Measurements from ENCODE around the gene ARL4A.
"Not testable (repeated sequence)": the region's sequence is repeated elsewhere in the genome, so short reads cannot be mapped to it uniquely, and the experiment has no call there.

DNA sequence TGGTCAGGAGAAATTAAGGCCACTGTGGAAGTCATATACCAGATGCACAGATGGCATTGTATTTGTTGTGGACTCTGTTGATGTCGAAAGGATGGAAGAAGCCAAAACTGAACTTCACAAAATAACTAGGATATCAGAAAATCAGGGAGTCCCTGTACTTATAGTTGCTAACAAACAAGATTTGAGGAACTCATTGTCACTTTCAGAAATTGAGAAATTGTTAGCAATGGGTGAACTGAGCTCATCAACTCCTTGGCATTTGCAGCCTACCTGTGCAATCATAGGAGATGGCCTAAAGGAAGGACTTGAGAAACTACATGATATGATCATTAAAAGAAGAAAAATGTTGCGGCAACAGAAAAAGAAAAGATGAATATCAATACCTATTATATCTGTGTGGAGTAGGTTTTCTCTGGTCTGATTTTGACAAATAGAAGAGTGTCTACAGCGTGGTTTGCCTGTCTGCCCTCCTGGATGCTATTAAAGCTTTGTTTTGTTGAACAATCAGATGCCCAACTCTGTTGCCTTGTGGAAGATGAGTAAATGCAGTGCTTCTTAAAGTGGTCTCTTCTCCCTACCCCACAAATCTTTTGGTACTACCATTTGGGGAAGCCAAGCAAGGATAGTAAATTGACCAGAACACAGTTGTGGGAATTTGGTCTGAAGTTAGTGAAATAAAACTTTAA, 1.2 kb downstream of the ARL4A start:
- TF ChIP-seq, protein P1, sequence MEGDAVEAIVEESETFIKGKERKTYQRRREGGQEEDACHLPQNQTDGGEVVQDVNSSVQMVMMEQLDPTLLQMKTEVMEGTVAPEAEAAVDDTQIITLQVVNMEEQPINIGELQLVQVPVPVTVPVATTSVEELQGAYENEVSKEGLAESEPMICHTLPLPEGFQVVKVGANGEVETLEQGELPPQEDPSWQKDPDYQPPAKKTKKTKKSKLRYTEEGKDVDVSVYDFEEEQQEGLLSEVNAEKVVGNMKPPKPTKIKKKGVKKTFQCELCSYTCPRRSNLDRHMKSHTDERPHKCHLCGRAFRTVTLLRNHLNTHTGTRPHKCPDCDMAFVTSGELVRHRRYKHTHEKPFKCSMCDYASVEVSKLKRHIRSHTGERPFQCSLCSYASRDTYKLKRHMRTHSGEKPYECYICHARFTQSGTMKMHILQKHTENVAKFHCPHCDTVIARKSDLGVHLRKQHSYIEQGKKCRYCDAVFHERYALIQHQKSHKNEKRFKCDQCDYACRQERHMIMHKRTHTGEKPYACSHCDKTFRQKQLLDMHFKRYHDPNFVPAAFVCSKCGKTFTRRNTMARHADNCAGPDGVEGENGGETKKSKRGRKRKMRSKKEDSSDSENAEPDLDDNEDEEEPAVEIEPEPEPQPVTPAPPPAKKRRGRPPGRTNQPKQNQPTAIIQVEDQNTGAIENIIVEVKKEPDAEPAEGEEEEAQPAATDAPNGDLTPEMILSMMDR (IDR thresholded peaks at IDR 0.05) = not testable (repeated sequence)
- not testable (repeated sequence) for TF ChIP-seq POLR2A (IDR thresholded peaks at IDR 0.05)
